Transverse colon (tissue), 3 donors: ENCODE data around the gene AGAP1.

Experiments
- CTCF ChIP-seq, 5 experiments: fragments of 200-600 bp in 3 of 5; fragments of 450-650 bp in 2 of 5; sonication (generic) in 3 of 5; IDR thresholded peaks; 1 replicate in 2 of 5; 2 replicates in 3 of 5; pipeline ENCODE4 v1.5.1; 2016 to 2017; ENCODE audit warnings: antibody characterized with exemption in 5 of 5, inconsistent platforms in 3 of 5, mild to moderate bottlenecking in 2 of 5, moderate library complexity in 1 of 5
- POLR2A ChIP-seq: fragments of 450-650 bp; IDR thresholded peaks from one replicate; pipeline ENCODE4 v1.6.1; 2016; ENCODE audit warnings: antibody characterized with exemption, mild to moderate bottlenecking, moderate library complexity

- no peak for TF ChIP-seq POLR2A
- no peak for TF ChIP-seq CTCF (IDR thresholded peaks at IDR 0.05)
Observed at GRCh38 chr2:236054621-236055305, 560.9 kb downstream of the AGAP1 start.
